ENCODE measurements around the gene ALOXE3.

ALOXE3 gene

DNA sequence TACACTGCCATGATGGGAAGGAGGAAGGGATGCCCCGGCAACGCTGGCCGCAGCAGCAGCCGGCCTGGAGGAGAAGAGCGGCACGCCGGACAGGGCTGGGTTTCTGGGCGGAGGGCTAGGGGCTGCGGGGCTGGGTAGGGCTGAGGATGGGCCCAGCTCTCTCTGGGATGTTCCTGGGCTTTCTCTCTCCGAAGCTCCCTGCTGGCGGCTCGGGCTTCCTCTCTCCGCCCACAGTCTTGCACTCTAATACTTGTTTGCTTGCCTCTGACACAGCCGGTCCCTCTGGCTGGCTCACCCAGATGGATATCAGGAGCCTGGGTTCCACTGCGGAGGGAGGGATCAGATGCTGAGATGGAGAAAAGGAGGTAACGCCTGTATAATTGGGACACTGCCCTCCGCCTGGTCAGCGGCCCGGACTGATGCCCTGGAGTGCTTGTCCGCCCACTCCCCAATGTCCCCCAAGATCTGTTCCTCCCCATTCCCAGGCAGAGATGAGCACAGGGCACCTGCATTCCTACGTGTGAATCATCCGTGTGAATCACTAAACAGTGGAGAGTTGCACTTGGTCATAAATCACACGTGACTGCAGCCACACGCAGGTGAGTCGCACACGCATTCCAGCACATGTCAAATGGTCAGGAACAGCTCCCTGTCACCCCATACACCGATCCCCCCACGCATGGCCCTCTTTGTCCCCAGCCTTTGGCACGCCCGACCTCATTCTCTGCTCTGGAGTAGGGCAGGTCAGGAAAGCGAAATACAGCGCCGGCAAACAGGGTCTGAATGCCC, at the start of gene ALOXE3:
Gene ALOXE3 (minus strand): TSS at position 535 of the 789 bp plus-strand sequence. CDS start 524 bp downstream, at position 11.
- no peak for DNase-seq (ENCODE audit: low read depth in 2 of 2)

- no peak for DNase-seq (ENCODE audit: low read depth in 2 of 2)
Measured at GRCh38 chr17:8167526-8167925, 49.2 kb upstream of the ALOXE3 start.

DNA sequence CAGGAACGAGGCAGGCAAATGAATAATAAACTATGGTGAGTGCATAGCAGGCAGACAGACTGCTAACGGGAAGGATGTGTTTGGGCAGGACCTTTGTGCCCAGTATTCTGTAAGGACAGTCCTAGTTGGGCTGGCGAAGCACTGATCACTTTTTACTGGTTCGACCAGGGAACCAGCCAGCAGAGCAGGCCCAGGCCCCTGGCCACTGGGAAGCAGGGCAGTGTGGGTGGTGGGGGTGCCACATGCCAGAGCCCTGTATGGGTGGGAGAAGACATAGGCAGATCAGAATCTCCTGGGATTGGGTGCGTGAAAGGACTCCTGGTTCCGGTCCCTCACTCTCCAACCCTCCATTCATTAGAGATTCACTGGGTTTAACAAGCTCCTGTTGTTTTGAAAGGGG, 48.4 kb upstream of the ALOXE3 start:
- DNase-seq (ENCODE audit: low read depth in 2 of 2): no peak

DNA sequence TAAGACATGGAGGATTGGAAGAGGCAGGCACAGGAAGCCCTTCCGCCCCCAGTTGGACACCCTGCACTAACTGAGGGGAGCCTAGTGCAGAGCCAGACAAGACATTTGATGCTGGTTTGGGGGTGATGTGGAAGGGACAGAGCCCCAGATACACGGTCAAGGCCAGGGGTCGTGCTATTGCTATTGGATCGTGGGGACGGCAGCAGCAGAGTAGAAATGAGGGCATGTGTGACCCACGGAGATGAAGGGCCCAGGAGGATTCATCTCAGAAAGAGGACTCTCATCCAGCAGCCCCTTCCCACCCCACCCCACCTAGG, 46.5 kb upstream of the ALOXE3 start:
- DNase-seq (ENCODE audit: low read depth in 2 of 2): no peak

DNA sequence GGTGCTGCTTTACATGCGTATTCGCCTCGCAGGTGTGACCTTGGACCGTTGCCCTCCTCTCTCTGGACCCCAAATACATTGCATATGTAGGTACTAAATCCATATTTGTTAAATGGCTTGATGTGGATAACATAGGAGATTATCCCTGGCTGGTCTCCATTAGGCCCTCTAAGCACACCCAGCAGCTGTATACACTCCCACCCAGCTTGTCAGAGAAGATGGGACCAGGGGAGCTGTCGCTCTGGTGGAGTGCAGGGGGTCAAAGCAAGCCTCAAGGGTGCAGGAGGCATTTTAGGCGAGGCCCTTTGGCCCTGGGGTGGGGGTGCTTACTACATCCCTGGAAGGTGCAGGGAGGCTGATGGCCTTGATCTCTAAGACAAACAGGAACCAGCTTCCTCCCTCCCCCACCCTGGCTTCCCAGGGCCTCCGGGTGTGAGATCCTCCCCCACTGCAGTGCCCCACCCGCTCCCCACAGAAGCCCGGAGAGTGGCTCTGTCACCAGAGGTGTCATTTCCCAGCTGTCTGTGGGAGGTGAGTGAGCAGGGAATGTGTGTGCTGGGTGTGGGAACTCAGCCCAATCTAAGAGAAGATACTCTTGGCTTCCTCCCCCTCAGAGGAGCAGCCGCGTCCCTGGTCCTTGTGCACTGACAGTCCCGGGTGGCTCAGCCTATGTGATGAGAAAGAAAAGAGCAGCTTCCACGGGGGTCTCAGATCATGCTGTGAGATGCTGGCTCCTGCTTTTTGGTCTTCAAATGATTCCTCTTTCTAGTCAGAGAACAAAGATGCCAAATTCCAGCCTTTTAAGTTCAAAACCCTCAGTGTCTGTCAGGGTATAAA, 45.9 kb upstream of the ALOXE3 start:
- DNase-seq (ENCODE audit: low read depth in 2 of 2): peak in 1 of 2 donors; percentile 52

- DNase-seq (ENCODE audit: low read depth in 2 of 2): no peak
Measured at GRCh38 chr17:8162997-8163977, 45.0 kb upstream of the ALOXE3 start.

GRCh38 chr17:8162233-8162996, 44.1 kb upstream of the ALOXE3 start, which contains the start of gene VAMP2:
Gene VAMP2, minus strand, starts transcription at chr17:8162948. Its CDS starts 69 bp downstream, at chr17:8162879.
- peak; percentile 70 to 72 for DNase-seq (ENCODE audit: low read depth in 2 of 2)

- no peak for DNase-seq (ENCODE audit: low read depth in 2 of 2)
Measured at GRCh38 chr17:8161289-8162232, 43.2 kb upstream of the ALOXE3 start.

GRCh38 chr17:8160741-8161221, 42.5 kb upstream of the ALOXE3 start:
- no peak for DNase-seq (ENCODE audit: low read depth in 2 of 2)

- no peak for DNase-seq (ENCODE audit: low read depth in 2 of 2)
Measured at GRCh38 chr17:8160224-8160577, 41.9 kb upstream of the ALOXE3 start.

- no peak for DNase-seq (ENCODE audit: low read depth in 2 of 2)
Measured at GRCh38 chr17:8159459-8160223, 41.3 kb upstream of the ALOXE3 start.

GRCh38 chr17:8159032-8159400, 40.7 kb upstream of the ALOXE3 start:
- DNase-seq (ENCODE audit: low read depth in 2 of 2): no peak

GRCh38 chr17:8158267-8159031, 40.1 kb upstream of the ALOXE3 start:
- DNase-seq (ENCODE audit: low read depth in 2 of 2): peak; percentile 67 to 70

DNA sequence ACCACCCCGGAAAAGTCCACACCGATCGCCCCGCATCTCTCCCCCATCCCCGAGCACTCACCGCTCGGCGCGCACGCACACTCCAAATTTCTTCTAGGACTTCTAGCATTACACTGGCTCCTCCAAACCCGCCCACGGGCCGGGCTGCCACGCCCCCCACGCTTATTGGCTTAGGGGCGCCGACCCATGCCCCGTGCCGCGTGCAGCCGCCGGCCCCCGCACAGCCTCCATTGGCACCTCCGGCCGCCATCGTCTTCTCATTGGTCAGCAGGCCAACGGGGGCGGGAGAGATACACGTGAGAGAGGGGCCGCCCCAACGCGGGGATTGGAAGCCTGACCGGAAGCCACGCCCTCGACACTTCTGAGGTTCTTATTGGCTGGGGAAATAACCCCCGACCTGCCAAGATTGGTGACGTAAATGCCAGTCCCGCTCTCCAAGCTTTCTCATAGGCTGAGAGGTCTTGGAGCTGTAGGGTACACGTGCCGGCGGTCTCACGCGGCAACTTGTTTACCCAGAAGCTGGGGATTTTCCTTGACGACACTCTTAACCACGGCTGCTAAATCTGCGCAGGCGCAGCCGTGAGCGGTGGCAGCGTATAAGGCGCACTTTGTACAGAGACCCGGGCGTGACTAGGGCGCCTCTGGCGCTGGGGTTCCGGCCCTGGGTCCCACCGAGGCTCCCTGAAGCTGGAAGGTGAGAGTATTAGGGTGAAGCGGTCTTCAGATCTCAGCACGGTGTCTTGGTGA, 38.1 kb upstream of the ALOXE3 start:
- DNase-seq (ENCODE audit: low read depth in 2 of 2): peak; percentile 100

- DNase-seq (ENCODE audit: low read depth in 2 of 2): no peak
Measured at GRCh38 chr17:8155996-8156245, 37.6 kb upstream of the ALOXE3 start.

DNA sequence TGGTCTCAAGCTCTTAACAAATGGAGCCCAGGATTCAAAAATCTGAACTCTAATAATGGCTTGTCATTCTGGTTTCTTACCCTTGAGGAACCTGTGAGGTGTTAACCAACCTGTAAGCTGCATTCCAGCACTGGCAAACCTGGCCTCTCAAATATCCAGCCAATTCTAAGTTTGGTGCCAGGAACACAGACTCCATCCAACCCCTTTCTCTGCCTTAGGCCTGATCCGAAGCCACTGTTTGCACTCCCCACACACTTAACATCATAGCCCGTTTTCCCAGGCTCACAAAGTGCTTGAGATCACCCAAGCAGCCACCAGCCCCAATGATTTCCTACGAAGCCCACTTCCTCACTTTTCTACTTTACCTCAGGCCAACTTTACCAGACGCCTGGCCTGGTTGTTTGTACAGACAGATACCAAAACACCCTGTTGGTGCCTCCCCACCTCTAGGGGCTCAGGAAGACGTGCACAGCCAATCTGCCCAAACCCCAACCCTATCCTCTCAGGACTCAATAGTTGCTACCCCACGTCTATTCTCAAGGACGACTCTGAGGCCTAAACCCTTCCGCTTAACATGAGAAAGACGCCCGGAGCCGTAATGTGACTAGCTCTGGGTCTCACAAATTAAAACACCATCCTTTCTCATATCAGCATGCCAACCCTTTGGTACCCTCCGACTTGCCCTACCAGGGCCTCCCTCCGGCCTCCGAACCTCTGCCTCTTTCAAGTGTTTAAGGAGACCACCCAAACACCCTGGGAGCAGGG, 37.1 kb upstream of the ALOXE3 start:
- DNase-seq (ENCODE audit: low read depth in 2 of 2): no peak

DNA sequence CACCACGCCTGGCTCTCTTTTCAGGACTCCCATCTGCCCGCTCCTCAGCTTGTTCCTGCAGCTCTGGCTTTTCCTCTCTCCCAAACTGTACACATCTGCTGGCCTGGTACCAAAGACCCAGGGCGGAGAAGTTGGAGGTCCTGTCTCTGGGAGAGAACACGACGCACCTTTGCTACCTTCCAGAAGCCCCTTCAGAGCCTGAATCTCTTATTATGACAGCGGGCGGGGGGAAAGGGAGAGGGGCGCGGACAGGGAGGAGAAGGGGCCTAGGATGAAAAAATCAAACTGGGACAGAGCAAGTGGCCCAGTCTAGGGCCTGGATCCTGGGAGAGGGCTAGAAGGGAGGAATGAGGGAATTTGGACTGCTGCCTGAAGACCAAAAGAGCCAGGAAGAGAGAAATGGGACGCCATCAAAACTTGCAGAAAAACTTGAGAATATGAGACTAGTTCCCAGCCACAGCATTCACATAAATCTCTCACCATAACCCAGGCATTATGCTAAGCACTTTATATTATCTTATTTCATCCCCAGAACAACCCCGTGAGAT, 36.4 kb upstream of the ALOXE3 start:
- no peak for DNase-seq (ENCODE audit: low read depth in 2 of 2)

Measured in stimulated activated CD8-positive, alpha-beta memory T cell treated with anti-CD3 and anti-CD28 coated beads, Interleukin-2, amount 100 ng/mL, for 1 hour (primary cell).